Measurements from ENCODE around the gene HSPG2.

GRCh38 chr1:21838359-21839157, 98.6 kb downstream of the HSPG2 start:
- no peak for TF ChIP-seq TAF1 (IDR thresholded peaks at IDR 0.05; ENCODE audit: low read depth)
- no peak for TF ChIP-seq CTCF (IDR thresholded peaks at IDR 0.05; ENCODE audit: poor library complexity, severe bottlenecking)
- TF ChIP-seq EZH2 (IDR thresholded peaks at IDR 0.05; ENCODE audit: borderline replicate concordance, insufficient read depth, low read length, poor library complexity, severe bottlenecking) = no peak

All from neural cell (in vitro differentiated cells).